GM19397 (cell line): ENCODE data around the gene ZNF384.

Experiments used
- ATAC-seq: cut with Tn5 transposase; IDR thresholded peaks from one replicate; pipeline ENCODE4 v1.9.1; 2021; ENCODE audit warnings: mild to moderate bottlenecking, moderate library complexity; ENCODE audit not compliant: unreplicated experiment

ZNF384 gene

DNA sequence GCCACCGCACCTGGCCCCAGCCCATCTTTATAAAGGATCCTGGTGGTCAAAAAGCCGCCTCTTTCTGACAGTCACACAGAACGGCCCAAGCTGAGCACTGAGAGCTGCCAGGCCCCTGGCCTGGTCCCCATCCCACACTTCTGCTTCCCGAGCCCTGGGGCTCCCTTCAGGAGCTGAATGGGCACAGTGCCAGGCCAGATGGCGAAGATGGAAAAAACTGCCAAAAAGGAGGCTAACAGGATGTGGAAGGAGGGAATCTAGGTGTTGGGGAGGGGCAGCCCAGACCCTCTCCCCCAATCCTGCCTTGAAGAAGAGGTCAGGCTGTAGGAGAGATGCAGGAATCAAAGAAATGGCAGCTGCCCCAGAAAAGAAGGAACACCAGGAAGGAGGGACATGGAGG is 58.4 kb downstream of the ZNF384 start:
- ATAC-seq: no peak

DNA sequence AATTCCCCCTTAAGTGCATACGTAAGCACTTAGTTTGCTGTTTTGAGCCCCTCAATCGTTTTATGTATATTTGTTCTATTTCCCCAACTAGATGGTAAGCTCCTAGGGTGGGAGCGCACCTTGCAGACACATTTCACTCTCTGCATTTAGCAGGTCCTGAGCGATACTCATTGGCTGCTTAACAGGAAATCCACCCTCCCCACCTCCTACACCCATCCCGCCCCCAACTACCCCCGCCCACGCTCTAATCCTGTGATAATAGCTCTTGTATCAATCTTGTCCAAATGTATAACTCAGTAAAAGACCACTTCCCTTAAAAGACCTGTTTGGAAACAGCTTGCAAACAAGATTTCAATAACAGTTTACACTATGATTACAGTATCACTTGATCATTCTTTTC is 61.6 kb downstream of the ZNF384 start:
- no peak for ATAC-seq

DNA sequence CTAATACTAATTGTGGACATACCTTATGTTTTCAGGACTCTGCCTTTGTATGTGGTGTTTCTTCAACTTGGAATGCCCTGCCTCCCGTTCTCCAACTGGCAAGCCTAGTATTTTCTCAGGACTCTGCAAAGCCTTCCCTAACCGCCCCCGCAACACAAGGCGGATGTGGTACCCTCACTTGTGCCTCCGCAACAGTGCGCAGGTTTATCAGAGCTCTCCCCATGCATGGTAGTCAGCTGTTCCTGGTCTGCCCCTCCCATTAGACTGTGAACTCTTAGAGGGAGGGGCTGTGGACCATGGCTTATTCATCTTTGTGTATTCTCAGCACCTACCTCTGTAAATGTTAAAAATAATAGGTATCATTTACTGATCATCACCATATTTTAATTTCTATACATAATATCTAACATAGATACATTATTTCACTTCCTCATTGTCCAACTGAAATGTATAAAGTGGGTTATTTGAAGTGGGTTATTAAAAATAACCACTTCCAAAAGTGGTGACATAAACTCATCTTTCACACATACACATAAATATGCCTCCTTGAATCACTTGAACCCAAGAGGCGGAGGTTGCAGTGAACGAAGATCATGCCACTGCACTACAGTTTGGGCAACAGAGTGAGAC is 62.4 kb downstream of the ZNF384 start:
- no peak for ATAC-seq

DNA sequence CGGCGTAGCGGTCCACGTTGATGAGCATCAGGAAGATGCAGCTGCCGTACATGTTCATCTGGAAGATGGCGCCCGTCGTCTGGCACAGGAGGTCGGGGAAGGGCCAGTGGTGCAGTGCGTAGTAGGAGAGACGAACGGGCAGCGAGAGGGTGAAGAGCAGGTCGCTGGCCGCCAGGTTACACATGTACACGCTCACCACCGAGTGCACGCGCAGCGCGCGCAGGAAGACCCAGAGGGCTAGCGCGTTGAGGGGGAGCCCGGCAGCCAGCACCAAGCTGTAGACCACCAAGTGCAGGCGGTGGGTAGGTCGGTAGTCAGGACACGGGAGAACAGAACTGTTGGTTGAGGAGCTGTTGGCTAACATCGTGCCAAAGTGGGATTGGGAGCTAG is 68.3 kb downstream of the ZNF384 start:
- no peak for ATAC-seq

DNA sequence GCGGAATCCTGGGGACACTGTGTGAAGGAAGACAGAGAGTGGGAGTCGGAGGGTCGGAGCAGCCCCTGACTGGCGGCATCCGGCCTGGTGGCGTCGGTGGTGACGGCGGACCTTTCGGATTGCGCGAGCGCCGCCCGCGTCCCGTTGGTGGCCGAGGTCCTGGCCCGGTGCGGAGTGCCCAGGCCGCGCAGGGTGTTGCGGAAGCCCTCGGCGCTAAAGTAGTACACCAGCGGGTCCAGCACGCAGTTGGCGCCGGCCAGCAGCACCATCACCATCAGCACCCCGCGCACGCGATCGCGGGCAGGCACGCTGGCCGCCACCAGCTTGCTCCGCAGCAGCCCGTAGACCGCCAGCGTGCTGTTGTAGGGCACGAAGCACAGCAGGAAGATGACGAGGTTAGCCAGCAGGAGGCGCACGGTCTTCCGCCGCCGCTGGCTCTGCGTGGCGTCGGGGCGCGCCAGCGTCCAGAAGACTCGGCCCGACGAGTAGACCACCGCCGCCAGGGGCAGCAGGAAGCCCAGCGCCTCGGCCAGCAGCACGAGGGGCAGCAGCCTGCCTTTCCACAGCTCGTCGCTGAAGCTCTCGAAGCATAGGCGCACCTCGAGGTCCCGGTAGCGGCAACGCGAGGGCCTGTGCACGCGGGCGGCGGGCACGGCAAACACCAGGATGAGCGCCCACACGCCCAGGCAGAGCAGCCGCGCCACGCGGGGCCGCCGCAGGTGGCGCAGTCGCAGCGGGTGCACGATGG is 68.9 kb downstream of the ZNF384 start:
- ATAC-seq: no peak

DNA sequence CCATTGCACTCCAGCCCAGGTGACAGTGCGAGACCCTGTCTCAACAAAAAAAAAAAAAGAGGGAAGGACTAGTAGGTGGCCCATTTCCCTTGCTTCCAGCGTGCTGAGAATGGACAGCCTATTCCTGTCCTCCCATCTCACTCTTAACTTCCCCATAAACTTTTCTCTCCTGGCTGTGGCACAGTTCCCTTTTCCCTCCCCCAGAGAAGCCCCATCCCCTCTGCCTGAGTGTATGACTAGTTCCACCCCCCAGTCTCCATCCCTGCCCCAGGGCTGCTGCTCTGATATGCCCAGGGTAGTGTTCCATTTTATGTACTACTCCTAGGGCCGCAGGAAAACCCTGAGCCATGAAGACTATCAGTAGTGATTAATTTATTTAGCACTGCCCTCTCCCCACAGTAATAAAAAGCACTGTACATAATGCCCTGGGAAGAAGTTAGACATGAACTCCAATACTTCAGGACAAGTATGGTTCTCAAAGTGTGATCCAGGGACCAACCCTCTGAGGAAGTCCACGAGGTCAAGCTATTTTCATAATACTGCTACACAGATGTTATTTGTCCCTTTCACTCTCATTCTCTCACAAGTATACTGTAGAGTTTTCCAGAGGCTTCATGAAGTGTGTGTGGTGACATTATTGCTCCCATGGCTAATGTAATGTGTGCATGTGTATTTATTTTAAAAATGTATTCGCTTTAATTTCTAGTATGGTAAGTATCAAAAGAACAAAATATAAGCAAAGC is 70.5 kb downstream of the ZNF384 start:
- ATAC-seq: no peak
